Lower leg skin (tissue), 3 donors: ENCODE results near the gene ATP8B4.

Experiments
- POLR2A ChIP-seq, 2 donors: fragments of 450-650 bp; IDR thresholded peaks; one replicate each; pipeline ENCODE4 v1.6.1; 2016 to 2017; ENCODE audit warnings: antibody characterized with exemption in 2 of 2, mild to moderate bottlenecking in 1 of 2, moderate library complexity in 1 of 2
- TF ChIP-seq, protein P1 (sequence below), 3 donors: fragments of 450-650 bp; IDR thresholded peaks; one replicate each; pipeline ENCODE4 v1.5.1; 2016; ENCODE audit warnings: antibody characterized with exemption in 3 of 3, mild to moderate bottlenecking in 3 of 3, moderate library complexity in 2 of 3

DNA sequence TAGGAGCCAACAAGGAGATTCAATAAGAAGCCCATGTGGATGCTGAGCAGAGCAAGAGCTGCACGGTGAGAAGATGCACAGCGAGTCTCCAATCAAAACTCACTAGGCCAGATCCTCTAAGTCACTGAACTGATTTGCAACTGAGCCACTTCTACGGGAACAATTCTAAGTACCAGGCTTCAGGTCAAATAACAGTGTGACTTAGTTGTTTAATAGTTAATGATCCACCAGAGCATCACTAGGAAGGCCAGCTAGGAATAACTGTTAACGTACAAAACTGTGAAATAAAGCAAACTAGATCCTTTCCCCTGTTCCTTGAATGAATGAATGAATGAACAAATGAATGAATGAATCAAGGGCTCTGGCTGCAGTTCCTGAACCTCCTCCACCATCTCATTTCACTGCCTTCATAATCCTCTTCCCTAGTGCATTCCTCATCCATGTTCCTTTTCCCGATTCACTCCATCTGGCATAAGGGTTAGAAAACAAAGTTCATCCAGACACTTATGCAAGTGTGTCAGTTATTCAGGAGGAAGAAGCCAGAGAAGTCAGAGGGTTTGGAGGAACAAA, 59.7 kb downstream of the ATP8B4 start:
- TF ChIP-seq POLR2A (IDR thresholded peaks at IDR 0.05), result no peak
- TF ChIP-seq, protein P1, sequence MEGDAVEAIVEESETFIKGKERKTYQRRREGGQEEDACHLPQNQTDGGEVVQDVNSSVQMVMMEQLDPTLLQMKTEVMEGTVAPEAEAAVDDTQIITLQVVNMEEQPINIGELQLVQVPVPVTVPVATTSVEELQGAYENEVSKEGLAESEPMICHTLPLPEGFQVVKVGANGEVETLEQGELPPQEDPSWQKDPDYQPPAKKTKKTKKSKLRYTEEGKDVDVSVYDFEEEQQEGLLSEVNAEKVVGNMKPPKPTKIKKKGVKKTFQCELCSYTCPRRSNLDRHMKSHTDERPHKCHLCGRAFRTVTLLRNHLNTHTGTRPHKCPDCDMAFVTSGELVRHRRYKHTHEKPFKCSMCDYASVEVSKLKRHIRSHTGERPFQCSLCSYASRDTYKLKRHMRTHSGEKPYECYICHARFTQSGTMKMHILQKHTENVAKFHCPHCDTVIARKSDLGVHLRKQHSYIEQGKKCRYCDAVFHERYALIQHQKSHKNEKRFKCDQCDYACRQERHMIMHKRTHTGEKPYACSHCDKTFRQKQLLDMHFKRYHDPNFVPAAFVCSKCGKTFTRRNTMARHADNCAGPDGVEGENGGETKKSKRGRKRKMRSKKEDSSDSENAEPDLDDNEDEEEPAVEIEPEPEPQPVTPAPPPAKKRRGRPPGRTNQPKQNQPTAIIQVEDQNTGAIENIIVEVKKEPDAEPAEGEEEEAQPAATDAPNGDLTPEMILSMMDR (IDR thresholded peaks at IDR 0.05), result no peak
